ENCODE measurements around the gene CEACAM3.
A peak's percentile ranks its signal among the peaks of the same experiment; 100 is the strongest.
"Not testable (repeated sequence)": the region's sequence is repeated elsewhere in the genome, so short reads cannot be mapped to it uniquely, and the experiment has no call there.

Gene CEACAM3

GRCh38 chr19:41776700-41777099, 19.7 kb upstream of the CEACAM3 start:
- Histone ChIP-seq H3K4me1 (no peaks in the 10 kb centered on the region), H3K4me3 (no peak overlapping the region), H3K9me3 (no peaks in the 10 kb centered on the region), H3K36me3 (replicated peaks) (no peaks in the 10 kb centered on the region), H3K27me3 (ENCODE audit: low read depth) (peaks cover 2% of the 10 kb centered on the region; the same call in 1 of the 2 replicates)
- in situ Hi-C loops (cut with MboI; ENCODE audit: low sequenced_read_pairs), result no loop called here
- DNase-seq (ENCODE audit: low spot score in 2 of 2), result no peak

- no peak overlapping the region for H3K4me3 ChIP-seq
- H3K36me3 ChIP-seq (replicated peaks), result no peaks in the 10 kb centered on the region
- in situ Hi-C loops (cut with MboI; ENCODE audit: low sequenced_read_pairs), result no loop called here
- no peaks in the 10 kb centered on the region for H3K4me1 ChIP-seq
- no peaks in the 10 kb centered on the region for H3K9me3 ChIP-seq
- no peak for DNase-seq (ENCODE audit: low spot score in 2 of 2)
- peaks cover 31% of the 10 kb centered on the region for H3K27me3 ChIP-seq (ENCODE audit: low read depth)
Observed at GRCh38 chr19:41783612-41784011, 12.8 kb upstream of the CEACAM3 start.

GRCh38 chr19:41784312-41784711, 12.1 kb upstream of the CEACAM3 start:
- in situ Hi-C loops (cut with MboI; ENCODE audit: low sequenced_read_pairs), result no loop called here
- Histone ChIP-seq H3K36me3 (replicated peaks) (no peaks in the 10 kb centered on the region), H3K4me1 (no peaks in the 10 kb centered on the region), H3K9me3 (no peaks in the 10 kb centered on the region), H3K4me3 (no peak overlapping the region), H3K27me3 (ENCODE audit: low read depth) (peaks cover 31% of the 10 kb centered on the region)
- no peak for DNase-seq (ENCODE audit: low spot score in 2 of 2)

GRCh38 chr19:41784743-41785142, 11.6 kb upstream of the CEACAM3 start:
- Histone ChIP-seq H3K9me3 (no peaks in the 10 kb centered on the region), H3K4me1 (no peaks in the 10 kb centered on the region), H3K36me3 (replicated peaks) (no peaks in the 10 kb centered on the region), H3K27me3 (ENCODE audit: low read depth) (peaks cover 31% of the 10 kb centered on the region), H3K4me3 (no peak overlapping the region)
- in situ Hi-C loops (cut with MboI; ENCODE audit: low sequenced_read_pairs), result no loop called here
- no peak for DNase-seq (ENCODE audit: low spot score in 2 of 2)

GRCh38 chr19:41785653-41786052, 10.7 kb upstream of the CEACAM3 start:
- Histone ChIP-seq H3K4me1 (no peaks in the 10 kb centered on the region), H3K9me3 (no peaks in the 10 kb centered on the region), H3K4me3 (no peak overlapping the region), H3K27me3 (ENCODE audit: low read depth) (peaks cover 40% of the 10 kb centered on the region), H3K36me3 (replicated peaks) (no peaks in the 10 kb centered on the region)
- DNase-seq (ENCODE audit: low spot score in 2 of 2), result peak; percentile 68 to 75
- in situ Hi-C loops (cut with MboI; ENCODE audit: low sequenced_read_pairs), result no loop called here

- no peak for DNase-seq (ENCODE audit: low spot score in 2 of 2)
- H3K9me3 ChIP-seq, result no peaks in the 10 kb centered on the region
- in situ Hi-C loops (cut with MboI; ENCODE audit: low sequenced_read_pairs), result no loop called here
- H3K36me3 ChIP-seq (replicated peaks), result no peaks in the 10 kb centered on the region
- no peaks in the 10 kb centered on the region for H3K4me1 ChIP-seq
- H3K4me3 ChIP-seq, result no peak overlapping the region
- peaks cover 40% of the 10 kb centered on the region for H3K27me3 ChIP-seq (ENCODE audit: low read depth)
Observed at GRCh38 chr19:41787055-41787454, 9.3 kb upstream of the CEACAM3 start.

GRCh38 chr19:41788518-41788917, 7.9 kb upstream of the CEACAM3 start:
- H3K4me3 ChIP-seq; H3K36me3 ChIP-seq (replicated peaks); in situ Hi-C loops (cut with MboI; ENCODE audit: low sequenced_read_pairs); DNase-seq (ENCODE audit: low spot score in 2 of 2); H3K4me1 ChIP-seq; H3K9me3 ChIP-seq: not testable (repeated sequence)
- peaks cover 46% of the 10 kb centered on the region for H3K27me3 ChIP-seq (ENCODE audit: low read depth)

- H3K4me3 ChIP-seq; in situ Hi-C loops (cut with MboI; ENCODE audit: low sequenced_read_pairs); DNase-seq (ENCODE audit: low spot score in 2 of 2); H3K36me3 ChIP-seq (replicated peaks); H3K9me3 ChIP-seq; H3K4me1 ChIP-seq: not testable (repeated sequence)
- peaks cover 46% of the 10 kb centered on the region for H3K27me3 ChIP-seq (ENCODE audit: low read depth)
Observed at GRCh38 chr19:41789053-41789452, 7.3 kb upstream of the CEACAM3 start.

- Histone ChIP-seq H3K36me3 (replicated peaks) (no peaks in the 10 kb centered on the region), H3K4me3 (no peak overlapping the region), H3K27me3 (ENCODE audit: low read depth) (peaks cover 19% of the 10 kb centered on the region), H3K9me3 (no peaks in the 10 kb centered on the region), H3K4me1 (no peaks in the 10 kb centered on the region)
- in situ Hi-C loops (cut with MboI; ENCODE audit: low sequenced_read_pairs), result no loop called here
- peak; percentile 47 to 74 for DNase-seq (ENCODE audit: low spot score in 2 of 2)
Observed at GRCh38 chr19:41792513-41793413, 3.6 kb upstream of the CEACAM3 start.

- H3K4me3 ChIP-seq, result no peak overlapping the region
Observed at GRCh38 chr19:41793414-41793727, 3.0 kb upstream of the CEACAM3 start.

GRCh38 chr19:41795031-41795461, 1.3 kb upstream of the CEACAM3 start:
- H3K4me1 ChIP-seq, result no peaks in the 10 kb centered on the region
- H3K36me3 ChIP-seq (replicated peaks), result no peaks in the 10 kb centered on the region
- H3K4me3 ChIP-seq, result no peak overlapping the region
- DNase-seq (ENCODE audit: low spot score in 2 of 2), result peak; percentile 18 to 77
- no peaks in the 10 kb centered on the region for H3K9me3 ChIP-seq
- H3K27me3 ChIP-seq (ENCODE audit: low read depth), result peaks cover 14% of the 10 kb centered on the region
- in situ Hi-C loops (cut with MboI; ENCODE audit: low sequenced_read_pairs), result no loop called here

More at GRCh38 chr19:41793414-41793727, 3.0 kb upstream of the CEACAM3 start:
- H3K36me3 ChIP-seq (replicated peaks), result no peaks in the 10 kb centered on the region
- no peaks in the 10 kb centered on the region for H3K4me1 ChIP-seq
- no peak for DNase-seq (ENCODE audit: low spot score in 2 of 2)
- no peaks in the 10 kb centered on the region for H3K9me3 ChIP-seq
- peaks cover 17% of the 10 kb centered on the region for H3K27me3 ChIP-seq (ENCODE audit: low read depth)
- in situ Hi-C loops (cut with MboI; ENCODE audit: low sequenced_read_pairs), result no loop called here

GRCh38 chr19:41796901-41797300, 514 bp downstream of the CEACAM3 start:
- H3K9me3 ChIP-seq, result no peaks in the 10 kb centered on the region
- DNase-seq (ENCODE audit: low spot score in 2 of 2), result no peak
- no peaks in the 10 kb centered on the region for H3K36me3 ChIP-seq (replicated peaks)
- H3K4me3 ChIP-seq, result no peak overlapping the region
- peaks cover 6% of the 10 kb centered on the region for H3K27me3 ChIP-seq (ENCODE audit: low read depth)
- in situ Hi-C loops (cut with MboI; ENCODE audit: low sequenced_read_pairs), result no loop called here
- no peaks in the 10 kb centered on the region for H3K4me1 ChIP-seq

GRCh38 chr19:41799444-41800000, 3.1 kb downstream of the CEACAM3 start:
- Histone ChIP-seq H3K4me1 (no peaks in the 10 kb centered on the region), H3K9me3 (no peaks in the 10 kb centered on the region), H3K27me3 (ENCODE audit: low read depth) (peaks cover 6% of the 10 kb centered on the region), H3K4me3 (no peak overlapping the region), H3K36me3 (replicated peaks) (no peaks in the 10 kb centered on the region)
- DNase-seq (ENCODE audit: low spot score in 2 of 2), result no peak
- in situ Hi-C loops (cut with MboI; ENCODE audit: low sequenced_read_pairs), result no loop called here

GRCh38 chr19:41801031-41801430, 4.6 kb downstream of the CEACAM3 start:
- no peaks in the 10 kb centered on the region for H3K36me3 ChIP-seq (replicated peaks)
- no peak overlapping the region for H3K4me3 ChIP-seq
- no peak for DNase-seq (ENCODE audit: low spot score in 2 of 2)
- in situ Hi-C loops (cut with MboI; ENCODE audit: low sequenced_read_pairs), result no loop called here
- no peaks in the 10 kb centered on the region for H3K9me3 ChIP-seq
- H3K27me3 ChIP-seq (ENCODE audit: low read depth), result peaks cover 12% of the 10 kb centered on the region
- no peaks in the 10 kb centered on the region for H3K4me1 ChIP-seq

All from HAP-1 (cell line).